SK-N-MC (cell line): ENCODE data around the gene TMEM150A.

Source experiments
- EZH2 ChIP-seq: fragments of 200-600 bp; sonication (generic); IDR thresholded peaks from one replicate; pipeline ENCODE4 v1.6.1; 2017; ENCODE audit warnings: antibody characterized with exemption
- POLR2AphosphoS5 ChIP-seq: IDR thresholded peaks from 2 replicates; pipeline ENCODE4 v1.6.1; 2012; ENCODE audit warnings: mild to moderate bottlenecking, low read depth, low read length, borderline replicate concordance

DNA sequence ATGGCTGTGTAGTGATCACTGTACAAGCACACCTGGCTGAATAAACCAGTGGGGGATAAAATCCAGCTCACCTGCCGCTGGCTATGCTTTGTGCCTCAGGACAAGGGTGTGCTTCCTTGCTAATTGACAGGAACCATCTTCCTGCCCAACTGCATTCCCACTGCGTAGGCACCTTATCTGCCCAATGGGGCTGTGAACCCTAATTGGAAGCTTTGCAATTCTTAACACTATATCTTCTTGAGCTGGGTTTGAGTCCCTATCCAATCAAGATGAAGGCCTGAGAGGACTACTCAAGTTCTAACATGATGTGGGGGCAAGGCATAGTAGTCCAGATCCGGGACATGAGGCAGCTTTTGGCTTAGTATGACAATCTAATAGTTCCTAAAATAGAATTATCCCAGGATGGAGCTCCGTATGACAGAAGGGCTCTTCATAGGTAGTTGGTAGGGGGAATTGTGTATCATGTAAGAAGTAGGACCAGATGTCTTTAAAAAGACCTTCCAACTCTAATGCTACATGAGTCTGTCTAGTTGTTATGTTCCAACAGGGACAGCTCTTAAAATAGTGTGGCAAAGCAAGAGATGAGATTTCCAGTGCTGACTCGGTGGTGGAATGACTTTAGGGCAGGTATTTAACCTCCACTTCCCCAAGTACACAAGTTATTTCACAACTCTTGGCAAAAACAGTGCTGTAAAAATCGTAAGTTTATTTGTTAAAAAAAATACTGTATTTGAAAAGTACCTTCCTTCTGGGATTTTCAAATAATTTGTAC is 2.3 kb upstream of the TMEM150A start:
- peak; percentile 10; the same call in 1 of the 2 replicates for TF ChIP-seq POLR2AphosphoS5
- no peak for TF ChIP-seq EZH2
